Measurements from ENCODE around the gene TUFT1.
A peak's percentile ranks its signal among the peaks of the same experiment; 100 is the strongest.
"Not testable (repeated sequence)": the region's sequence is repeated elsewhere in the genome, so short reads cannot be mapped to it uniquely, and the experiment has no call there.

The TUFT1 gene

GRCh38 chr1:151593730-151594129 is 53.6 kb downstream of the TUFT1 start:
- CTCF ChIA-PET = interaction anchor here (0.6 to 2.0 kb wide), 26 partner anchors 8 to 870 kb away, joined by 3 to 16 read pairs (median 4); partner anchors contain the start of genes CDC42SE1, SNX27 and TUFT1
- POLR2A ChIA-PET = interaction anchor here (0.6 to 1.2 kb wide), 5 partner anchors 8 to 192 kb away, joined by 3 to 5 read pairs (median 3); partner anchors contain the start of gene TUFT1
- TF ChIP-seq HDGF (IDR thresholded peaks at IDR 0.05; ENCODE audit: borderline replicate concordance) (no peak), FOXK2 (IDR thresholded peaks at IDR 0.05) (no peak), LEF1 (IDR thresholded peaks at IDR 0.05; ENCODE audit: borderline replicate concordance) (no peak), PKNOX1 (IDR thresholded peaks at IDR 0.05) (no peak), ARNT (IDR thresholded peaks at IDR 0.05) (no peak), SUZ12 (IDR thresholded peaks at IDR 0.05) (no peak), ZNF384 (IDR thresholded peaks at IDR 0.05) (no peak), SP1 (IDR thresholded peaks at IDR 0.05) (no peak), CTBP1 (IDR thresholded peaks at IDR 0.05; ENCODE audit: borderline replicate concordance) (no peak), NFRKB (IDR thresholded peaks at IDR 0.05) (no peak), FOXA1 (IDR thresholded peaks at IDR 0.05) (no peak), FOXM1 (IDR thresholded peaks at IDR 0.05; ENCODE audit: borderline replicate concordance) (no peak), ELF4 (IDR thresholded peaks at IDR 0.05) (no peak), BHLHE40 (IDR thresholded peaks at IDR 0.05; ENCODE audit: borderline replicate concordance) (no peak), TARDBP (IDR thresholded peaks at IDR 0.05) (no peak), L3MBTL2 (conservative IDR thresholded peaks at IDR 0.05) (no peak)
- no peak for DNase-seq (ENCODE audit: extremely low spot score)

- DNase-seq (ENCODE audit: extremely low spot score) = peak; percentile 83
- POLR2A ChIA-PET = interaction anchor here (1.2 kb wide), 3 partner anchors 9 to 54 kb away, joined by 3 to 5 read pairs (median 4); partner anchors contain the start of gene TUFT1
- no peak for TF ChIP-seq ELF4 (IDR thresholded peaks at IDR 0.05)
- TF ChIP-seq NFRKB (IDR thresholded peaks at IDR 0.05) = no peak
- TF ChIP-seq ARNT (IDR thresholded peaks at IDR 0.05) = no peak
- peak; percentile 43 for TF ChIP-seq L3MBTL2 (conservative IDR thresholded peaks at IDR 0.05)
- TF ChIP-seq LEF1 (IDR thresholded peaks at IDR 0.05; ENCODE audit: borderline replicate concordance) = no peak
- peak; percentile 72 for TF ChIP-seq ZNF384 (IDR thresholded peaks at IDR 0.05)
- no peak for TF ChIP-seq PKNOX1 (IDR thresholded peaks at IDR 0.05)
- TF ChIP-seq TARDBP (IDR thresholded peaks at IDR 0.05) = no peak
- no peak for TF ChIP-seq CTBP1 (IDR thresholded peaks at IDR 0.05; ENCODE audit: borderline replicate concordance)
- CTCF ChIA-PET = interaction anchor here (0.6 to 2.0 kb wide), 27 partner anchors 9 to 870 kb away, joined by 3 to 16 read pairs (median 4); partner anchors contain the start of genes CDC42SE1, SNX27 and TUFT1
Observed at GRCh38 chr1:151594143-151594625, 54.1 kb downstream of the TUFT1 start.

- CTCF ChIA-PET = interaction anchor here (0.7 to 0.8 kb wide), 2 partner anchors 295 to 315 kb away, joined by 3 read pairs; no protein-coding TSS in a partner anchor
- no peak for DNase-seq (ENCODE audit: extremely low spot score)
- POLR2A ChIA-PET = interaction anchor here (0.7 to 1.6 kb wide), 7 partner anchors 15 to 171 kb away, joined by 3 to 6 read pairs (median 4); partner anchors contain the start of gene SNX27
- TF ChIP-seq BHLHE40 (IDR thresholded peaks at IDR 0.05; ENCODE audit: borderline replicate concordance) (no peak), ELF4 (IDR thresholded peaks at IDR 0.05) (no peak), L3MBTL2 (conservative IDR thresholded peaks at IDR 0.05) (no peak), ARNT (IDR thresholded peaks at IDR 0.05) (no peak), SP1 (IDR thresholded peaks at IDR 0.05) (no peak), SUZ12 (IDR thresholded peaks at IDR 0.05) (no peak), PKNOX1 (IDR thresholded peaks at IDR 0.05) (no peak), ZNF384 (IDR thresholded peaks at IDR 0.05) (no peak), NFRKB (IDR thresholded peaks at IDR 0.05) (no peak), LEF1 (IDR thresholded peaks at IDR 0.05; ENCODE audit: borderline replicate concordance) (no peak), FOXM1 (IDR thresholded peaks at IDR 0.05; ENCODE audit: borderline replicate concordance) (no peak), FOXA1 (IDR thresholded peaks at IDR 0.05) (no peak), HDGF (IDR thresholded peaks at IDR 0.05; ENCODE audit: borderline replicate concordance) (no peak), CTBP1 (IDR thresholded peaks at IDR 0.05; ENCODE audit: borderline replicate concordance) (no peak), FOXK2 (IDR thresholded peaks at IDR 0.05) (no peak), TARDBP (IDR thresholded peaks at IDR 0.05) (no peak)
Observed at GRCh38 chr1:151596166-151596953, 56.3 kb downstream of the TUFT1 start.

GRCh38 chr1:151602550-151602949 is 62.4 kb downstream of the TUFT1 start:
- DNase-seq (ENCODE audit: extremely low spot score); POLR2A ChIA-PET: not testable (repeated sequence)
- CTCF ChIA-PET = interaction anchor here (0.7 to 1.5 kb wide), 2 partner anchors 9 to 230 kb away, joined by 5 to 7 read pairs; partner anchors contain the start of gene SELENBP1

- CTCF ChIA-PET = interaction anchor here (0.7 to 1.3 kb wide), 2 partner anchors 10 to 34 kb away, joined by 3 to 4 read pairs; no protein-coding TSS in a partner anchor
- POLR2A ChIA-PET = no interaction called here
- no peak for DNase-seq (ENCODE audit: extremely low spot score)
- TF ChIP-seq ELF4 (IDR thresholded peaks at IDR 0.05) (no peak), HDGF (IDR thresholded peaks at IDR 0.05; ENCODE audit: borderline replicate concordance) (no peak), PKNOX1 (IDR thresholded peaks at IDR 0.05) (no peak), FOXA1 (IDR thresholded peaks at IDR 0.05) (no peak), FOXM1 (IDR thresholded peaks at IDR 0.05; ENCODE audit: borderline replicate concordance) (no peak), FOXK2 (IDR thresholded peaks at IDR 0.05) (no peak), BHLHE40 (IDR thresholded peaks at IDR 0.05; ENCODE audit: borderline replicate concordance) (no peak), SUZ12 (IDR thresholded peaks at IDR 0.05) (no peak), L3MBTL2 (conservative IDR thresholded peaks at IDR 0.05) (no peak)
Observed at GRCh38 chr1:151604291-151604690, 64.2 kb downstream of the TUFT1 start.
